GM19468 (cell line): Measurements from ENCODE around the gene ASIC2.
"Not testable (repeated sequence)": the region's sequence is repeated elsewhere in the genome, so short reads cannot be mapped to it uniquely, and the experiment has no call there.

Source experiments
- ATAC-seq: cut with Tn5 transposase; IDR thresholded peaks from one replicate; pipeline ENCODE4 v1.9.1; 2021; ENCODE audit warnings: mild to moderate bottlenecking, moderate library complexity, moderate number of reproducible peaks; ENCODE audit not compliant: unreplicated experiment; ENCODE audit errors: extremely low read depth

Gene ASIC2

DNA sequence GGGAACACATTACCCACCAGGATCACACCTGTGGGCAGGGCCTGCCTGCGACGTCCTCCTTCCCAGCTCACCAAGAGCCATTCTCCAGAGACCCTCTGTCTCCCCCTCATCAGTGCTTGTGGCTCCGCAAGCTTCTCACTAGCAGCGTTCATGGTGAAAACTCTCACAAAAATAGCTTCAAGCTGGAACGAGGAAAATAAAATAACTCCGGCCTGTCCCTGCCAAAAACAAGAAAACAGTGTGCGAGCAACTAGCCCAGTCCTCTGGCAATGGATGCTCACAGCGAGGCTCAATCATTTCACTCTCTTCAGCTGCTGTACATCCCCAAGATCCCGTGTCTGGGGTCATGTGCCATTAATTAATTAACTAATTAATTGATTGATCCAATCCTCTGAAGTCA is 283.5 kb downstream of the ASIC2 start:
- no peak for ATAC-seq

DNA sequence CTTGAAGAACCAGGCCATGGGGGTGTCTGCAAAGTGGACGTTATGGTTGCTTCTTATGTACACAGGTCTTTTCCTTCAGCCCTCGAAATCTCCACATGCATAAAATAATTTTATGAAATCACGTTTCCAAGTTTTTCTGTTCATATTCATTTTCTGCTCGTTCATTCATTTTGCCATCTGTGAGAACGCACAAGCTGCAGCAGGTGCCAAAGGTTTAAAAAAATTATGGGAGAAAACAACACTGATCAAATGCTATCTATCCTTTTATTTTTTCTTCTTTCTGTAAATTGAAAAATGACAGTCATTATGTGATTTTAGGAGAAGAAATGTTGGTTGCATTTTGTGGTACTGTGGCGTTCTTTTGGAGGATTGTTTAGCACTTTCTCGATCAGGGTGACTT is 285.9 kb downstream of the ASIC2 start:
- no peak for ATAC-seq

DNA sequence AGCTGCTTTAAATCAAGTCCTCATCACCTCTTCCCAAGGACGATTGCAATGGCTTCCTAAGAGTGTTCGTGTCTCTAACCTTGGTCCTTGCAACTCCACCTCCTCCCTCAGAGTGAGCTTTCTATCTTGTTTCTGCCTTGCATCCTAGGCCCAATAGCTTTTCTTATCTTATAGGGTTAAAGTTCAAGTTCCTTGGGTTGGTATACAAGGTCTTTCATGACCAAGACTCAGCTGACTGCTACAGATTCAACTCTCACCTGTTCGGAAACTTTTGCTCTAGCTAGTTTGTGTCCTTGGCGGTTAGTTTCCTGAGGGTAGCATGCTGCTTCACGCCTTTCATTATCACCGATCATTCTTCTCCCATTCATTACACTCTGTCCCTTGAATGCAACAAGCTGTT is 290.8 kb downstream of the ASIC2 start:
- ATAC-seq: no peak

DNA sequence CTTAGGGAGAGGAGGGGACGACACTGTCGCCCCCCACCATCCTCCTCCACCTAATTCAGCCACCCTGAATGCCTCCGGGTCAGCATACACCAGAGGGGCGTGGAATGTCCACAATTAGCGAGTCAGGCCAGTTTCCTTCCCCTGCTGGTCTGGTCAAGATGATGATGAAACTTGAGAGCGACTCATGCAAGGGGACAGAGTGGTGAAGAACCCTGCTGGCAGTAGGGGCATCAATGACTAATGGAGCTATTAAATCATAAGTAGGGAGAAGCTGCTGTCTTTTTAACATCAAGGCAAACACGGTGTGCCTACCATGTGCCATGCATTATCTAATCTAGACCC is 294.2 kb downstream of the ASIC2 start:
- no peak for ATAC-seq

DNA sequence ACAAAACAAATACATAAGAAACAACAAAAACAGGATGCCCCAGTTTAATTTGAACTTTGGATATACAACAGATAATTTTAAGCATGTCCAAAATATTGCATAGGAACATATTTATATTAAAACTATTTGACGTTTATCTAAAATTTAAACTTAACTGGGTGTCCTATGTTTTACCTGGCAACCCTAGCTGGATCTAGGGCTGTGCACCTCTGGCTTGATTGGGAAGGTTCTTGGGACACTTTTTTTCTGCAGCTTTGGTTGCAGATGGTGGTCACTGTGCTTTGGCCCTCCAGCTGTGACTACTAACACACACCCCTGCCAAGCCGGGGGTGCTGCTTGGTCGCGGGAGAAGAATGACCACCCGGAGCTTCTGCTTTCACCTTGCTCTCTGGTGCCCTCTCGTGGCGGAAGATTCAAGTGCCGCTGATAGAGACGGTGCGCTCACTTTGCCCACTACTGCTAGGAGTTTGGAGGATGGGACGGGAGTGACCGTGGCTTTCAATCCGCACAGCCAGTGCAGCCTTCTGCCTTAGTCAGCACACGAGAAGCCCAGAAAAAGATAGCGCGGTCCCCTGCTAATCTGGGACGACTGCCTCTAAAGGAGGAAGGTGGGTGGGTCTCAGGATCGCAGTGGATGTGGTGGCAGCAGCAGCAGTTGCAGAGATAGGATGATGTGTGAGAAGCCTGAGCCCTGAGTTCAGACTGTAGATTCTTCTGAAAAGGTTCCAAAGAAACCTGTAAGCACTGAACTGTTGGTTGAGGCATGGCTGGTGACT is 294.8 kb downstream of the ASIC2 start:
- ATAC-seq: no peak

DNA sequence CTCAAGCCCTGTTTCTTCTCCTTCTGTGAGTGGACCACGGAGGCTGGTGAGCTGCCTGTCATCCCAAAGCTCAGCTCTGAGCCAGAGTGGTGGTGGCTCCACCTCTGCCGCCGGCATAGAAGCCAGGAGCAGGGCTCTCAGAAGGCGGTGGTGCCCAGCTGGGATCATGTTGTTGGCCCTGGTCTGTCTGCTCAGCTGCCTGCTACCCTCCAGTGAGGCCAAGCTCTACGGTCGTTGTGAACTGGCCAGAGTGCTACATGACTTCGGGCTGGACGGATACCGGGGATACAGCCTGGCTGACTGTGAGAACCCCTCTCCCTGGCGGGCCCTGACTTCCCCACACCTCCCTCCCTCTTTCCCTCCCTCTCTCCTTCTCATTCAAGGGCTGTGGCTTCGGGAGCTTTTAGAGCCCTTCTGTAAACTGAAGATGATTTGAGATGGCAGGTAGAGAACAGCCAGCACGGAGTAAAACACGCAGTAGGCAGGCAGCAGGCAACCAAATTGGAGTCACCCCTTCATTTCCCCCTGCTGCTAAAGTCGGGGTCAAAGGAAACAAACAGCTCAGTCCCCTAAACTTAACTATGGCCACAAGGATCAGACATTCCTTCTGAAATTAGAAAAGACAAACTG is 297.6 kb downstream of the ASIC2 start:
- ATAC-seq: no peak

DNA sequence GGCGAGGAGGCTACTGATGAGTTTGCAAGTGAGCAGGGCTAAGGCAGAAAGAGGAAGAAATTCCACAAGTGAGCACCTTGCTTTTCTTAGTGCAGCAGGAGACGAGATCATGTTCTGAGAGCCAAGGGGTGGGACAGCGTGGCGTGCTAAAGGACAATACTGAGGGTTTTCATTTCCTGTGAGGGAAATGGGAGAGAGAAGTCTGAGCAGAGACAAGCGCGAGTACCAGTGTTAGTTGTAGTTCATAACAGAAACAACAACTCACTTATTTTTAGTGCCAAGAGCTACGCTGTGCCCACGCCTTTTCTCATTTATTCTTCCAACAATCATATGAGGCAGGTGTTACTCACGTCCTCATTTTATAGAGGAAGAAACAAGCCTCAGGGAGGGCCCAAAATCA is 299.1 kb downstream of the ASIC2 start:
- no peak for ATAC-seq

DNA sequence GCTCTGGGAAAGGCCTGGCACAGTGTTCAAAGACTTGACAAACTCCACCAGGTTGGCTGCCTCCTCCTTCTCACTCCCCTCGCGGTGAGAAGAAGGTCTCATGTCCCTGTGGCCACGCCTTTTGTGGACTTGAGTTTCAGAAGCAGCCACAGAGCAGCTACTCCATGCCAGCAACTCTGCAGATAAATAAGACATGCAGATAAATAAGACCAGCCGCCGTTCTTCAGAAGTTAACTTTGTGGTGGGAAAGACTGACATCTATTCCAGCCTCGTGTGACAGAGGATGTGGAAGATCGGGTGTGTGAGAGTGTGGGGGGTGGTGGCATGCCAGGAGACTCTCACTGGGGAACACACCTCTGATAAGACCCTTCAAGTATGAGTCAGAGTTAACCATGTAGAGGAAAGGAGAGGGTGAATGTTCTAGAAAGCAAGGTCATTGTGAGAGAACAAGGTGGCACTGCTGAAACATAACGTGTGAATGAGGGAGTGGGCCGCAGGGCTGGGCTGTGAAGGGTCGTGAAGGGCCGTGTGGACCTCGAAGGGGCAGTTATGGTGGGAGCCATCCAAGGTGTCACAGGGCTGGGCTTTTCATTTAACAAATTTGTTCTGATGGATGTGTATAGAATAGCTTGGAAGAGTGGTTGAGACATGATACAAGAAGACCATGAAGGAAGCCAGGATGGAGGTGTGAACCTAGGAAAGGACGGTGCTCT is 300.6 kb downstream of the ASIC2 start:
- ATAC-seq: no peak

DNA sequence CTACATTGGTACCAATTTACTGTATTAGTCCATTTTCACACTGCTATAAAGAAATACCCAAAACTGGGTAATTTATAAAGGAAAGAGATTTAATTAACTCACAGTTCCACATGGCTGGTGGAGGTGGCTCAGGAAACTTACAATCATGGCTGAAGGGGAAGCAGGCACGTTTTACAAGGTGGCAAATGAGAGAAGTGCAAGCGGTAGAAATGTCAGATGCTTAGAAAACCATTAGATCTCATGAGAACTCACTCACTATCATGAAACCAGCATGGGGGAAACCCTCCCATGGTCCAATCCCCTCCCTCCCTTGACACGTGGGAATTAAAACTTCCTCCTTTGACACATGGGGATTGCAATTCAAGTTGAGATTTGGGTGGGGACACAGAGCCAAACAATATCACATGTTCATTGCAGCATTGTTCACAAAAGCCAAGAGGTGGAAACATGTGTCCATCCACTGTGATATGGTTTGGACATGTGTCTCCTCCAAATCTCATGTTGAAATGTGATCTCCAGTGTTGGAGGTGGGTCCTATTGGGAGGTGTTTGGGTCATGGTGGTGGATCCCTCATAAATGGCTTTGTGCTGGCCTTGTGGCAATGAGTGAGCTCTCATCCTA is 304.5 kb downstream of the ASIC2 start:
- ATAC-seq: no peak

DNA sequence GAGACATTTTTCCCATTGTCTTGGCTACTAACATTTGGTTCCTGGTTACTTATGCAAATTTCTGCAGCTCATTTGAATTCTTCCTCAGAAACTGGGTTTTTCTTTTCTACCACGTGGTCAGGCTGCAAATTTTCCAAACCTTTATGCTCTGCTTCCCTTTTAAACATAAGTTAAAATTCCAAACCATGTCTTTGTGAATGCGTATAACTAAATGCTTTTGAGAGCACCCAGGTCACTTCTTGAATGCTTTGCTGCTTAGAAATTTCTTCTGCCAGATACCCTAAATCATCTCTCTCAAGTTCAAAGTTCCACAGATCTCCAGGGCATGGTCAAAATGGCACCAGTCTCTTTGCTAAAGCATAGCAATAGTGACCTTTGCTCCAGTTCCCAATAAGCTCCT is 305.2 kb downstream of the ASIC2 start:
- not testable (repeated sequence) for ATAC-seq

DNA sequence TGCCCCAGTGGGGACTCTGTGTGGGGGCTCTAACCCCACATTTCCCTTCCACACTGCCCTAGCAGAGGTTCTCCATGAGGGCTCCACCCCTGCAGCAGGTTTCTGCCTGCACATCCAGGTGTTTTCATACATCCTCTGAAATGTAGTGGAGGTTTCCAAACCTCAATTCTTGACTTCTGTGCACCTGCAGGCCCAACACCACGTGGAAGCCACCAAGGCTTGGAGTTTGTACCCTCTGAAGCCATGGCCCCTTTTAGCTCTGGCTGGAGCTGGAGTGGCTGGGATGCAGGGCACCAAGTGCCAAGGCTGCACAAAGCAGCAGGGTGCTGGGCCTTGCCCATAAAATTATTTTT is 305.7 kb downstream of the ASIC2 start:
- not testable (repeated sequence) for ATAC-seq

DNA sequence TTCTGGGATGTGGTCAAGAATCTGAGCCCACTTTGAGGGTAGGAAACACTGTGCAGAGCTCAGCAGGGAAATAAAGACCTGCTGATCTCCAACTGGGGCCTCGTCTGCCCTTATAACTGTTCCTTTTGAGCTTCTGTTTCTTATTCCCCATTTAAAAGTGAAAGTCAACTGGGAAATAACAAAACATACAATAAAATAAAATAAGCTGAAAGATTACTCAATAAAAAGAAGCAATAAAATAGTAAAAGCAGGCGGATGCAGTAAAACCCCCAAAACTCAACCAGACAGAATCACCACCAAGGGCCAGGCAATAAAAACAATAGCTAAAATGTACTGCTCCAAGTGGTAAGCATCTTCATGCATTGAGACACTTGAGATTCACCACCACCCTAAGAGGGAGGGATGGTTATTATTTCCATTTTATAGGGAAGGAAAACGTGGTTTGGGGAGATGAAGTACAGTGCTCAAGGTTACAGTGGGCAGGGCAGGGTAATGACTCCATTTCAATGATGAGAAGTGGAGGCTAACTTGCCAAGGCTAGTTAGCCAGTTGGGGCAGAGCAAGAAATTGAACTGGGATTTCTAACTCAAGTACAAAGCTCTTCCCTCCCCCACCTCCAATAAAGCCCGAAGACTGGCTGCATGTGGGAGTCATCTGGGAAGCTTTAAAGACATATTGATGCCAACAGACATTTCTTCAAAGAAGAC is 307.9 kb downstream of the ASIC2 start:
- ATAC-seq: no peak

DNA sequence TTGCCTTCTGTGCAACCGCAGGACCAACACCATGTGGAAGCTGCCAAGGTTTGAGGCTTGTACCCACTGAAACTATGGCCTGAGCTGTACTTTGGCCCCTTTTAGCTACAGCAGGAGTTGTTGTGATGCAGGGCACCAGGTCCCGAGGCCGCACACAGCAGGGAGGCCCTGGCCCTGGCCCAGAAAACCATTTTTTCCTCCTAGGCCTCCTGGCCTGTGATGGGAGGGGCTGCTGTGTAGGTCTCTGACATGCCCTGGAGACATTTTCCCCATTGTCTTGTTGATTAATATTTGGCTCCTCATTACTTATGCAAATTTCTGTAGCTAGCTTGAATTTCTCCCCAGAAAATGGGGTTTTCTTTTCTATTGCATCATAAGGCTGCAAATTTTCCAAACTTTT is 311.5 kb downstream of the ASIC2 start:
- not testable (repeated sequence) for ATAC-seq

DNA sequence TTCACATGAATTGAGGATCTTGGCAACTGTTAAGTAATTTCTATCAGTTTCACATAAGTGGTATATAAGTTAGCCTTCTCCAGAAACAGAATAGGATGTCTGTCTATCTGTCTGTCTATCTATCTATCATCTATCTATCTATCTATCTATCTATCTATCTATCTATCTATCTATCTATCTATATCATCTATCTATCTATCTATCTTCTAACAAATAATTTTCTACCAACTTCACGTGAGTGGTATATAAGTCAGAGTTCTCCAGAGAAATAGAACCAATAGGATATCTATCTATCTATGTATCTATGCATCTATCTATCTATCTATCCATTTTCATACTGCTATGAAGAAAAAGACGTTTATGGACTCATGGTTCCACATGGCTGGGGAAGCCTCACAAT is 312.9 kb downstream of the ASIC2 start:
- ATAC-seq: no peak

DNA sequence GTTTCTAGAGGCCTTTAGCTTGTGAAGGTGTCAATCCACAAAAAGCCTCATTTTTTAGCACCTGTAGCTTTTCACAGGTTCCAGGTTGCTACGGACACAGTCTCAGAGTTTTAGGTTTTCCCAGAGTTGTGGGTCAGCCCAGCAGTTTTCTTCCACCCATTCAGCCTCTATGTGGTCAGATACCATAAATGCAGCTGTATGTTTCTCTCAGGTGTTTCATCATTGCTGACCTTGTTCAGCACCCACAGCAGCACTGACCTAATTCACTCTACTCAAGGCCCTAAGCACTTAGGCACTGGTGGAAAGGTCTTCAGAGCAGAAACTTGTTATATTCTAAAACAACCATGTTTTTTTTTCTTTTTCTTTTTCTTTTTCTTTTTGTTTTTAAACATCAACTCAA is 316.5 kb downstream of the ASIC2 start:
- ATAC-seq: no peak

DNA sequence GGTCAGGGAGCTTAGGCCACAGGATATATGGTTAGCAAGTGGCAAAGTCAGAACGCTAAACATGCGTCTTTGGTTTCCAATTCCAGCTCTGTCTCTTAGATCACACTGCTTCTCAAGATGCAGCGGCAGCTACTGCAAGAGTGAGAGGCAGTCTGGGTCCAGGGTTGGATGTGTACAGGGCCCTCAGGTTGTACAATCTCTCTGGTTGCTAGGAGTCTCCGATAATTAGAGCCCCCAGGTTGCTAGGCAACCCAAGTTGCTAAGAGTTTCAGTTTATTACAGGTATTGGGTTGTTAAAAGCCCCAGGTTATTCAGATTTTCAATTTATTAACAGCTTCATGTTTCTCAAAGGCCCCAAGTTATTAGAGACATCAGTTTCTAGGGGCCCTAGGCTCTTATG is 317.0 kb downstream of the ASIC2 start:
- no peak for ATAC-seq

DNA sequence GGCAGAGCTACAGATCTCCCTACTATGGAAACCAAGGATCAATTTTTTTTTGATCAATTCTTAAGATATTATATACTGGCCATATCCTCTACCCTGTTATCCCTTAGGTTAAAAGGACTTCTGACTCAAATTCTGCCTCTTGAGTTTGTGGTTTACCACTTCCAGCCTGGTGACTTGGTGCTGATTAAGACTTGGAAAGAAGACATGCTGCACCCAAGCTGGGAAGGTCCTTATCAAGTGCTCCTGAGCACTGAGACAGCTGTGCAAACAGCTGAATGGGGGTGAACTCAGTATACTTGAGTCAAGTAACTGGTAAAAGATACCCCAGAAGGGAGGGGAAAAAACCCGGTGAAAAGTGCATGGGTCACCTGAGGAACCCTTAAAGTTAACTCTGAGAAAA is 321.9 kb downstream of the ASIC2 start:
- no peak for ATAC-seq

DNA sequence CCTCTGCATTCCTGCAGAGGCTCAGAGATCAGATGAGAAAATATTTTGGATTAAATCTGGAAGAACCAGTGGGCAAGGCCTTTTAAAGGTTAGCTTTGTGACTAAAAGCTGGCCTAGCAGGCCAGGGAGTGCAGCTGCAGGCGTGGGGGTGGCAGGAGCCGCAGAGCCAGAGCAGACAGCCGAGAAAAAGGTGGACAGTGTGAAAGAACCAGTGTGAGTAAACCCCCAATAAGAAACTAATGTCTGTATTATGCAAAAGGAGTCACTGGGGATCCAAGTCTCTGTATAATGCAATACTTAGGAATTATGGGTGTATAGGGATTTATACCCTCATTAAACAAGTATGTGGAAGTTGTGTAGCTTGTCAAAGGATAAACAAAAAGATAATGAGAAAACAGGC is 322.8 kb downstream of the ASIC2 start:
- ATAC-seq: no peak

DNA sequence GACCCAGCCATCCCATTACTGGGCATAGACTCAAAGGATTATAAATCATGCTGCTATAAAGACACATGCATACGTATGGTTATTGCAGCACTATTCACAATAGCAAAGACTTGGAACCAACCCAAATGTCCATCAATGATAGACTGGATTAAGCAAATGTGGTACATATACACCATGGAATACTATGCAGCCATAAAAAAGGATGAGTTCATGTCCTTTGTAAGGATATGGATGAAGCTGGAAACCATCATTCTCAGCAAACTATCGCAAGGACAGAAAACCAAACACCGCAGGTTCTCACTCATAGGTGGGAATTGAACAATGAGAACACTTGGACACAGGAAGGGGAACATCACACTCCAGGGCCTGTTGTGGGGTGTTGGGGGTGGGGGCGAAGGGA is 323.9 kb downstream of the ASIC2 start:
- ATAC-seq: not testable (repeated sequence)

DNA sequence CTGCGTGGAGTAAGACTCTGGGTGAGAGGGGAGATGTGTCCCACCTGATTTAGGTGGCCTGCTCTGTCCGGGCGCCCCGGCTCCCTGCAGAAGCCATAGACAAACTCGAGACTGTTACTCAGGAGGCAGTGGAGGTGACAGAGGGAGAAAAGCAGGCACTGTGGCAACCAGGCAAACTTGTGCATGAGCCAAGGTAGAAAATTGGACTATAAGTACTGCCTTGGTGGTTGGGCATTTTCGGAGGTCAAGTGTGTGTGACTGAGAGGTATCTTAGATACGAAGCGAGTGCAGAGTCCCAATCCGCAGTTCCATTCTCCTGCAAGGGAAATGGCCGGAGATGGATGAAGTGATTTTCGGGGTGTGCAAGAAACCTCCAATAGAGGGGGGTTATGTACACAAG is 328.6 kb downstream of the ASIC2 start:
- no peak for ATAC-seq
